BLaER1 treated with 17β-estradiol and CSF1 and Interleukin-3, amounts not matched to agents 10 nM and 100 nM (cell line): ENCODE data around the gene SLC29A3.
"Not testable (repeated sequence)": the region's sequence is repeated elsewhere in the genome, so short reads cannot be mapped to it uniquely, and the experiment has no call there.

Experiments
- H3K27ac ChIP-seq, 11 experiments: shearing (Covaris generic); formaldehyde crosslinking; 2 replicates each; pipeline ENCODE4 v1.8.1; 2022
- H3K27me3 ChIP-seq, 11 experiments: shearing (Covaris generic); formaldehyde crosslinking; 2 replicates each; pipeline ENCODE4 v1.8.1; 2022
- H3K36me3 ChIP-seq, 11 experiments: shearing (Covaris generic); formaldehyde crosslinking; 2 replicates each; pipeline ENCODE4 v1.8.1; 2022
- H3K4me1 ChIP-seq, 10 experiments: shearing (Covaris generic); formaldehyde crosslinking; 2 replicates each; pipeline ENCODE4 v1.8.1; 2022
- H3K4me2 ChIP-seq, 11 experiments: shearing (Covaris generic); formaldehyde crosslinking; 2 replicates each; pipeline ENCODE4 v1.8.1; 2022
- H3K4me3 ChIP-seq, 10 experiments: shearing (Covaris generic); formaldehyde crosslinking; 2 replicates each; pipeline ENCODE4 v1.8.1; 2022
- H3K9ac ChIP-seq, 11 experiments: shearing (Covaris generic); formaldehyde crosslinking; 2 replicates each; pipeline ENCODE4 v1.8.1; 2022
- H3K9me3 ChIP-seq, 11 experiments: shearing (Covaris generic); formaldehyde crosslinking; replicated peaks in 1 of 11; 2 replicates each; pipeline ENCODE4 v1.8.1; 2022
- H4K20me1 ChIP-seq, 11 experiments: shearing (Covaris generic); formaldehyde crosslinking; 2 replicates each; pipeline ENCODE4 v1.8.1; 2022
- Cebpa-rat ChIP-seq, 11 experiments: shearing (Covaris generic); IDR thresholded peaks; 2 replicates each; pipeline ENCODE4 v1.8.1; 2022

SLC29A3 gene

DNA sequence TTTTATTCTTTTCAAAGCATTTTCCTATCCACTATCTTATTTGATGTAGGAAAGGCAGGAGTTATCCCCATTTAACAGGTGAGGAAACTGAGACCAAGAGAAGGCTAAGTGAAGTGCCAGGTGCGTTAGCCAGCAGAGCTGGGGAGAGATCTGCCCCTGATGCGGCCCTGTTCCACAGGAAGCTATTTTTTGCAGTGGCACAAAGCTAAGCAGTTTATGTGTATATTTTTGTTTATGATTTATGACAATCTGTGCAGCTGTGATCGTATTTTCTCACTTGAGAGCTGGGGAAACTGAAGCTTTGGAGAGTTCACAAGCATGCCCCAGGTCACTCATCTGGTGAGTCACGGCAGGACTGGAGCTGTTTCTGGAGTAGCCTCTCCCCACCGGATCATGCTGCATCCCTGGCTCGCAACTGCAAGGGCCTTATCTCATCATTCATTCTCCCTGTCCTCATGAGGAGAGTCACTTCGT is 38.8 kb downstream of the SLC29A3 start:
- Histone ChIP-seq H3K9me3 (no peaks in the 10 kb centered on the region), H3K4me3 (no peak overlapping the region), H3K36me3 (peaks cover 54 to 100% (median 82%) of the 10 kb centered on the region in 11 experiments), H3K9ac (0 out of 22 replicates have a peak overlapping the region, but pooled peaks of 1 of the 11 experiments have one; percentile 13), H3K27me3 (no peaks in the 10 kb centered on the region), H3K4me2 (peak overlapping the region in 3 of 11 experiments; percentile 77 to 79 (median 77); a peak in 6 of 22 replicates), H3K4me1 (peaks cover 0 to 41% (median 2%) of the 10 kb centered on the region in 10 experiments; a peak in 8 of 20 replicates), H4K20me1 (peaks cover 0 to 21% (median 0%) of the 10 kb centered on the region in 11 experiments; a peak in 1 of 22 replicates), H3K27ac (peak overlapping the region in 2 of 11 experiments; percentile 43 to 69; a peak in 2 of 22 replicates)
- TF ChIP-seq Cebpa-rat (IDR thresholded peaks at IDR 0.05) = no peak

DNA sequence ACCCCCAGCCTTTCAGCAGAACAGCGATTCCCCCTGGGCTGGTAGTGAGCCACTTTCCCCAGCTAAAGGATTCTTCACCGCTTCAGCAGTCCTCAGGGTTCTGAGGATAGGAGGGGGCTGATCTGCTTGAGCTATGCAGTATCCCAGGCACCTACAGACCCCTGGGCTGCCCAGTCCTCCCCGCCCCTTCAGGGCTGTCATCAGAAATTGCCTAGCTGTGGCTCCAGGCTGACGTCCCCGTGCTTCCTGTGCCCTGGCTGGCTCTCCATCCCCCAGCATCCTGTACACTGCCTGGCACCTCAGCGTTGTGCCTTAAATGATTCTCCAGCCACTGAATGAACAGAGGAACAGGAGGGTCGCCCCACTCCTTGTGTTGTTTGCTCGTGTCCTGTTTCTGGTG is 39.2 kb downstream of the SLC29A3 start:
- TF ChIP-seq Cebpa-rat (IDR thresholded peaks at IDR 0.05) = no peak
- H3K9me3 ChIP-seq = no peaks in the 10 kb centered on the region

DNA sequence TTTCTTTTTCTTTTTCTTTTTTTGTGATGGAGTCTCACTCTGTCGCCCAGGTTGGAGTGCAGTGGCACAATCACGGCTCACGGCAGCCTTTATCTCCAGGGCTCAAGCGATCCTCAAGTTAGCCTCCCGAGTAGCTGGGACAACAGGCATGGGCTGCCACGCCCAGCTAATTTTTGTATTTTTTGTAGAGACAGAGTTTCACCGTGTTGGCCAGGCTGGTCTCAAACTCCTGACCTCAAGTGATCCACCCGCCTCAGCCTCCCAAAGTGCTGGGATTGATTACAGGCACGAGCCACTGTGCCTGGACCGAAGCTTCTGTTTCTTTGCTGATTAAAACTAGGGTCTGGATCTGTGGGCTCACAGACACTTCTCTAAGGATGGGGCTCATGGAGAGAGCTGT is 39.8 kb downstream of the SLC29A3 start:
- H3K4me3 ChIP-seq, H3K27me3 ChIP-seq, H3K9me3 ChIP-seq: not testable (repeated sequence)
- Histone ChIP-seq H3K9ac (peak overlapping the region in 1 of 11 experiments; percentile 50; a peak in 1 of 22 replicates), H4K20me1 (peaks cover 0 to 18% (median 0%) of the 10 kb centered on the region in 11 experiments; a peak in 1 of 22 replicates), H3K4me1 (peaks cover 0 to 43% (median under 1%) of the 10 kb centered on the region in 10 experiments; a peak in 9 of 20 replicates), H3K36me3 (peaks cover 55 to 99% (median 86%) of the 10 kb centered on the region in 11 experiments), H3K4me2 (peak overlapping the region in 3 of 11 experiments; percentile 77 to 79 (median 77); a peak in 6 of 22 replicates), H3K27ac (peak overlapping the region in 5 of 11 experiments; percentile 22 to 69 (median 49); a peak in 6 of 22 replicates)

More for the DNA sequence above, 39.2 kb downstream of the SLC29A3 start:
- Histone ChIP-seq H3K27me3 (no peaks in the 10 kb centered on the region), H3K4me3 (no peak overlapping the region), H4K20me1 (peaks cover 0 to 21% (median 0%) of the 10 kb centered on the region in 11 experiments; a peak in 1 of 22 replicates), H3K4me2 (peak overlapping the region in 3 of 11 experiments; percentile 77 to 79 (median 77); a peak in 6 of 22 replicates), H3K4me1 (peaks cover 0 to 41% (median 2%) of the 10 kb centered on the region in 10 experiments; a peak in 8 of 20 replicates), H3K27ac (peak overlapping the region in 2 of 11 experiments; percentile 43 to 69; a peak in 3 of 22 replicates), H3K9ac (peak overlapping the region in 2 of 11 experiments; percentile 13 to 50; a peak in 1 of 22 replicates), H3K36me3 (peaks cover 54 to 100% (median 83%) of the 10 kb centered on the region in 11 experiments)

DNA sequence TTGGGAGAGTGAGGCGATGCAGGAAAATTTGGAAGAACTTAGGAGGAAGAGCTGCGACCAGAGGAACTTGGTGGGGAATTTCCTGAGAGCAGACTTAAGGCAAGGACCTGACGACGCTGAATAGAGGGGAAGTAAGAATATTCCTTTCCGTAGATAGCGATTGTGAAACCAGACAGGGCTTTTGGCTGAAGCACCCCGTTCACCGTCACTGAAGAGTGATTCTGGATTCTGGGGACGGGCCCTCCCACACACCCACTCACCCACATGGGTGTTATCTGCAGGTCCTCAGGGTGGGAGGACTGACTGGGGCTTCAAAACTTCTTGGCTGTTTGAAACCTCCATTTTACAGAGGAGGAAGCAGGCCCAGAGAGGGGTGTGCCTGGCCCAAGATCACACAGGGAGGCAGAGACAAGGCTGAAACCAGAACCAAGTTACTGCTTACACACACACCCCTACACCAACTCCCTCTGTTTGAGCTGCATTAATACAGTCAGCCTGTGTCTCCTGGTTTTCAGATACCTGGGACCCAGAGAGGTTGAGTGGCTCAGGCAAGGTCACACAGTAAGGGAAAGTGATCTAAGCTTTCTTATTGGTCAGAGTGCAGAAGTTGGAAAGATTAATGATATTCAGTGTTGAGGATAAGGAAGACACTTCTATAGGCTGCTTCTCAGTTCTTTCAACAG is 40.4 kb downstream of the SLC29A3 start:
- Histone ChIP-seq H3K4me3 (peak overlapping the region in 1 of 10 experiments; percentile 17; a peak in 2 of 20 replicates), H4K20me1 (peaks cover 0 to 12% (median 0%) of the 10 kb centered on the region in 11 experiments; a peak in 2 of 22 replicates), H3K4me2 (peak overlapping the region in 4 of 11 experiments; percentile 0 to 79 (median 77); a peak in 6 of 22 replicates), H3K4me1 (peaks cover 0 to 49% (median 3%) of the 10 kb centered on the region in 10 experiments; a peak in 10 of 20 replicates), H3K9ac (peak overlapping the region in 3 of 11 experiments; percentile 20 to 50 (median 38); a peak in 4 of 22 replicates), H3K27me3 (no peaks in the 10 kb centered on the region), H3K9me3 (no peaks in the 10 kb centered on the region), H3K36me3 (peaks cover 51 to 99% (median 90%) of the 10 kb centered on the region in 11 experiments), H3K27ac (peak overlapping the region in 5 of 11 experiments; percentile 22 to 69 (median 49); a peak in 6 of 22 replicates)
- TF ChIP-seq Cebpa-rat (IDR thresholded peaks at IDR 0.05) = 0 out of 22 replicates have a peak, but pooled peaks of 1 of the 11 experiments have one; percentile 20

DNA sequence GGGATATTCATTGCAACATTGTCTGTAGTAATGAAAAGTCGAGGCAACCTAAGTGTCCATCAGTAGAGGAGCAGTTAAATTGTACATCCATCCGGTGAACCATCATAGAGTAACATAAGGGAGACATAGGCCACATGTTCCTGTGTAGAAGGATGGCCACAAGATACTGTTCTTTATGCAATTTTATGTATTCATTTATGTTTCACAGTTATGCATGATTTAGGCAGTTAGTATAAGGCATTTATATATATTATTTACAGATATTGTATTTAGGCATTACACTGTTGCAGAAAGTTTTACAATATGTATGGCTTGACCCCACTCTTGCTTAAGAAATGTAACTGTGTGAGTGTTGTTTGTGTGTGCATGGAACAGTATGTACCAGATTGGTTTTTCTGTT is 41.7 kb downstream of the SLC29A3 start:
- peaks cover 0 to 60% (median 7%) of the 10 kb centered on the region in 10 experiments; a peak in 10 of 20 replicates for H3K4me1 ChIP-seq
- H3K4me2 ChIP-seq = peak overlapping the region in 2 of 11 experiments; percentile 77; a peak in 3 of 22 replicates
- no peak overlapping the region for H3K27ac ChIP-seq
- H3K27me3 ChIP-seq = no peaks in the 10 kb centered on the region
- H4K20me1 ChIP-seq = peaks cover 0 to 6% (median 0%) of the 10 kb centered on the region in 11 experiments; a peak in 1 of 22 replicates
- no peak overlapping the region for H3K4me3 ChIP-seq
- no peak overlapping the region for H3K9ac ChIP-seq
- no peaks in the 10 kb centered on the region for H3K9me3 ChIP-seq
- TF ChIP-seq Cebpa-rat (IDR thresholded peaks at IDR 0.05) = no peak
- peaks cover 40 to 93% (median 84%) of the 10 kb centered on the region in 11 experiments for H3K36me3 ChIP-seq

DNA sequence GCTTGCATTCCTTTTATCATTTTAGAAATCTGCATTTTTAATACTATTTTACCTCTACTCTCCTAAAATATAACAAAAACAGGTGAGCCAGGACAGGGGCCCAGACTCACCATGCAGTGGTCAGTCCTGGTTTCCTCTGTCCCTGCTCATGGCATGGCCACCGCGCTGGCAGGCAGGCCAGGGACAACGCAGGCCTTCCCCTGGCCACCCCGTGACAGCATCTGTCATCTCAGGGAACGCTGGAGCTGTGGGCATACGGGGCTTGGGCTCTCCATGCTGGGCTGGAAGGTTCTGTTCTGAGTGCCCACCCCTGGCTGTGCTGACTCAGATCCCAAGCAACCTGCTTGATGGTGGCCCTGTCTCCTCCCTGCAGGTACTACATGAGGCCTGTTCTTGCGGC is 42.5 kb downstream of the SLC29A3 start:
- H3K9me3 ChIP-seq = no peaks in the 10 kb centered on the region

DNA sequence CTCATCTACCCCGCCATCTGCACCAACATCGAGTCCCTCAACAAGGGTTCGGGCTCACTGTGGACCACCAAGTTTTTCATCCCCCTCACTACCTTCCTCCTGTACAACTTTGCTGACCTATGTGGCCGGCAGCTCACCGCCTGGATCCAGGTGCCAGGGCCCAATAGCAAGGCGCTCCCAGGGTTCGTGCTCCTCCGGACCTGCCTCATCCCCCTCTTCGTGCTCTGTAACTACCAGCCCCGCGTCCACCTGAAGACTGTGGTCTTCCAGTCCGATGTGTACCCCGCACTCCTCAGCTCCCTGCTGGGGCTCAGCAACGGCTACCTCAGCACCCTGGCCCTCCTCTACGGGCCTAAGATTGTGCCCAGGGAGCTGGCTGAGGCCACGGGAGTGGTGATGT is 43.1 kb downstream of the SLC29A3 start:
- Histone ChIP-seq H3K9ac (no peak overlapping the region), H3K9me3 (no peaks in the 10 kb centered on the region), H4K20me1 (peaks cover 0 to 6% (median 0%) of the 10 kb centered on the region in 11 experiments; a peak in 1 of 22 replicates), H3K27me3 (no peaks in the 10 kb centered on the region), H3K27ac (no peak overlapping the region), H3K4me3 (no peak overlapping the region), H3K36me3 (peaks cover 26 to 79% (median 71%) of the 10 kb centered on the region in 11 experiments), H3K4me1 (peaks cover 0 to 74% (median 16%) of the 10 kb centered on the region in 10 experiments; a peak in 17 of 20 replicates), H3K4me2 (no peak overlapping the region)
- no peak for TF ChIP-seq Cebpa-rat (IDR thresholded peaks at IDR 0.05)

More for the DNA sequence above, 42.5 kb downstream of the SLC29A3 start:
- H3K4me1 ChIP-seq = peaks cover 0 to 69% (median 10%) of the 10 kb centered on the region in 10 experiments; a peak in 14 of 20 replicates
- H3K4me2 ChIP-seq = no peak overlapping the region
- TF ChIP-seq Cebpa-rat (IDR thresholded peaks at IDR 0.05) = no peak
- no peaks in the 10 kb centered on the region for H3K27me3 ChIP-seq
- peaks cover 0 to 6% (median 0%) of the 10 kb centered on the region in 11 experiments; a peak in 1 of 22 replicates for H4K20me1 ChIP-seq
- no peak overlapping the region for H3K27ac ChIP-seq
- peaks cover 32 to 85% (median 76%) of the 10 kb centered on the region in 11 experiments for H3K36me3 ChIP-seq
- no peak overlapping the region for H3K9ac ChIP-seq
- no peak overlapping the region for H3K4me3 ChIP-seq

DNA sequence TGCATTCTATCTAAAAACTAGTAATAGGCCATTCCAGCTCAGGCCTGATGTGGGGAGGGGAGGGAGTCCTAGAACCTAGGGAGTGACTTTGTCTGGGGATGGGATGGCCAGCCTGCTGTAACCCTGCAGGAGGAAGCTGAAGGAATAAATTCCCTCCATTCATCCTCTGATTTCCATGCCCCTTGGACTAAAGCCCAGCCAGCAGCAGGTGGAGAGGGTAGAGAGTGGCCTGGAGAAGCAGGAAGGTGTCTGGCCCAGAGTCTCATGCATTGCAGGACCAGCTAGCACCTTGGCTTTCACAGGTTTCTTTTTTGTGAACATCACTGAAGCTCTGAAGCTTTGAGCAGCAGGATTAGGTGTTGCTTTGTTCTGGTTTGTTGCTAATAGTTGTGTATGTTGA is 44.9 kb downstream of the SLC29A3 start:
- no peaks in the 10 kb centered on the region for H3K9me3 ChIP-seq
- H3K9ac ChIP-seq = no peak overlapping the region
- peaks cover 0 to 75% (median 25%) of the 10 kb centered on the region in 10 experiments; a peak in 17 of 20 replicates for H3K4me1 ChIP-seq
- H4K20me1 ChIP-seq = peaks cover 0 to 6% (median 0%) of the 10 kb centered on the region in 11 experiments; a peak in 1 of 22 replicates
- H3K4me2 ChIP-seq = peak overlapping the region in 4 of 11 experiments; percentile 36 to 89 (median 79); a peak in 8 of 22 replicates
- TF ChIP-seq Cebpa-rat (IDR thresholded peaks at IDR 0.05) = no peak
- H3K27ac ChIP-seq = 0 out of 22 replicates have a peak overlapping the region, but pooled peaks of 1 of the 11 experiments have one; percentile 3
- no peaks in the 10 kb centered on the region for H3K27me3 ChIP-seq
- H3K4me3 ChIP-seq = no peak overlapping the region
- H3K36me3 ChIP-seq = peaks cover 19 to 61% (median 54%) of the 10 kb centered on the region in 11 experiments
